Lung microvascular endothelial cell (primary cell): ENCODE measurements around the gene NUDT3. TPM values are rescaled to one million over a fixed set of nuclear protein-coding genes. Genes with fewer than 3 reads are reported as not detected.
"Not testable (repeated sequence)": the region's sequence is repeated elsewhere in the genome, so short reads cannot be mapped to it uniquely, and the experiment has no call there.

Experiments
- DNase-seq, 2 donors: peaks; one replicate each; pipeline versions ENCODE4 v3.0.0 to v3.0.0-alpha.2; 2010; ENCODE audit warnings: low read depth in 2 of 2
- total RNA-seq: library from RNA; depleted of rRNA; stranded (reverse); fragments of >200 nt; gene quantifications from 2 replicates; pipeline ENCODE4 v1.2.1, GENCODE V29; 2014

The NUDT3 gene
- total RNA-seq = 17.1 and 19.4 TPM in 2 replicates

DNA sequence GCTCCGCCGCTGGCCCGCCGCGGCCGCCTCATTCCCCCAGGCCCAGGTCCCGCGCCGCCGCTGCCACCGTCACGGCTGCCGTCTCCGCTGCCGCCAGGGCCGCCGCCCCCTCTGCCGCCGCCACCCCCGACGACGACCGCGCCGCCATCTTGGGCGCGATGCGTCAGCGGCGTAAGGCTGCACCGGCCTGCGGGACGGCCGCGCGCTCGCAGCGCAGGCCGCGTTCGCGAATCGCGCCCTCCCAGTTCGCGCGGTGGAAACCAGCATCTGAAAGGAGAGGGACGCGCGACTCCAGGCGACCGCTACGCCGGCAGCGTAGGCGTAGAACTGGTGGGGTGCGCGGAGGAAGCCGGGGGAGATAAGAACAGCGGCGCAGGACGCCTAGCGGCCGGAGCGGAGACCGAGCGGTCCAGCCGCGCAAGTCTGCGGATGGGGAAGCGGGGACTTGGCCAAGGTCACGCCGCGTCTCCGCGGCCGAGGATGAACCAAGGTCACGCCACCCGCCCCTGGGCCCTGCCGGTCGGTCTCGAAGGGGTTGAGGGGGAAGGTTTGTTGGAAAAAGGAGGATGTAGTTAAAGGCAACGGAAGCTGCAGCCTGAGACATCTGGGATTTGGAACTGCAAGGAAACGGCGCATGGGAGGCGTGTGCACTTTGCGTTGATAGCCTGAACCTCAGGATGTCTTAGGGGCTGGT is at the start of gene NUDT3:
NUDT3 (minus strand) TSS at position 173 of the 694 bp plus-strand sequence. CDS start 307 bp downstream, outside the sequence.
- DNase-seq = peak; percentile 95

GRCh38 chr6:34441526-34441925 is 49.1 kb upstream of the NUDT3 start:
- no peak for DNase-seq

DNA sequence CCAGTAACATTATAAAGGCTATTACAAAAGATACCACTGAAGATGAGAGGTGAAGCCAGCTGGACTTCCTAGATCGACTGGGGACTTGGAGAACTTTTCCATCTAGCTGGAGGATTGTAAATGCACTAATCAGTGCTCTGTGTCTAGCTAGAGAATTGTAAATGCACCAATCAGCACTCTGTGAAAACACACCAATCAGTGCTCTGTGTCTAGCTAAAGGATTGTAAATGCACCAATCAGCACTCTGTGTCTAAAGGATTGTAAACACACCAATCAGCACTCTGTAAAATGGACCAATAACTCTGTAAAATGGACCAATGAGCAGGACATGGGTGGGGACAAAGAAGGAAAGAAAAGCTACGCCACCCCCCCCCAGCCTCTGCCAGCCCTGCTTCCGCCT is 47.0 kb upstream of the NUDT3 start:
- DNase-seq = no peak

GRCh38 chr6:34438705-34439104 is 46.2 kb upstream of the NUDT3 start:
- DNase-seq = no peak

- DNase-seq = no peak
Measured at GRCh38 chr6:34437644-34437970, 45.1 kb upstream of the NUDT3 start.

GRCh38 chr6:34436803-34437643 is 44.6 kb upstream of the NUDT3 start:
- no peak for DNase-seq

DNA sequence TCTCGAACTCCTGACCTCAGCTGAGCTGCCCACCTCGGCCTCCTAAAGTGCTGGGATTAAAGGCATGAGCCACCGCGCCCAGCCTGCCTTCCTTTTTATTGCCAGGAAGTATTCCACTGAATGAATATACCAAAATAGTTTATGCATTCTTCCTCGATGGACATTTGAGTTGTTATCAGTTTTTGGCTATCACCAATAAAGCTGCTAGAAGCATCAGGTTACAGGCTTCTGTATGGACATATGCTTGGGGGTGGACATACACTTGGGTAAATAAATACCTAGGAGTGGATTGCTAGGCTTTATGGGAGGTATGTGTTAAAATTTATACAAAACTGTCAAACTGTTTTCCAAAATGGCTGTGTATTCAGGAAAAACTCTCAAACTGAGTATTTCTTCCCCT is 43.4 kb upstream of the NUDT3 start:
- DNase-seq = no peak

DNA sequence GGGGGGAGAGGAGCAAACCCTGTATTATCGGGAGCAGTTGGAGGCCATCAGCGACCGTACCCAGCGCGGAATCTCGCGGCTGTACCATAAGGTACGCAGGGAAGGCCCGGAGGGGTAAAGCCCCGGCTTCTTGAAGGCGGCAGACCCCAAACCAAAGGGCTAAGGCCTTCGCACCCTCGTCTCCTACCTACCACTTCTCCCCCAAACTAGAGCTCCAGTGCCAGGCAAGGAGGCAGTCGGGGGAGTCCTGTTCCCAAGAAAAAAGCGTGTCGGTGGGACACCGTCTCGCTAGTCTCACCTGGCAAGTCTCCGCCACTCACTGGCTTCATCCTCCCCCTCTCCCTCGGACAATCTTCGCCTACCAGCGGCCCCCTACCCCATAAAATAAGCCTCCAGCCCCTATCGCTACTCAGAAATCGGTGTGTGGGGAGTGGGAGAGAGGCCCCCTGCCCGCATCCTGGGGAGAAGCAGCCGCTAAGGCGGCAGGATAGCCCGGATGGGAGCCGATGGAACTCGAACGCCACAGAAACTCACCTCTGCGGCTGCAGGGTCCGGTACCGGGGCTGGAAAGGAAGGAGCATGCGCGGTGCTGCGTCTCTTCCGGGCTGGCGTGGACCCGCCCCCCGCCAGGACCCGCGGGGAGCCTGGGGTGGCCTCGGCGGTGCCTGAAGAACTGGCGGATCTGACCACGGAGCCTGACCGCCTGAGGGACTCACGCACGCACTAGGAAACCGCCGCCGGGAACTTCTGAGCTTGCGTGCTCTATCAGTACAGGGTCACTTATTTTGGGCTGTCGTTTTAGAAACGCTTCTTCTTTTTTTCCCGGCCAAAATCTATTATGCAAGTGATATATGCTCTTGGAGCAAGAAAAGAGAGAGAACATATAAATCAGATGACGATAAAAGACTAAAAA is 33.3 kb upstream of the NUDT3 start, which contains the start of gene RPS10:
RPS10 (minus strand) TSS at position 572 of the 913 bp plus-strand sequence. CDS start 848 bp downstream, outside the sequence.
- DNase-seq = peak; percentile 95 to 96

DNA sequence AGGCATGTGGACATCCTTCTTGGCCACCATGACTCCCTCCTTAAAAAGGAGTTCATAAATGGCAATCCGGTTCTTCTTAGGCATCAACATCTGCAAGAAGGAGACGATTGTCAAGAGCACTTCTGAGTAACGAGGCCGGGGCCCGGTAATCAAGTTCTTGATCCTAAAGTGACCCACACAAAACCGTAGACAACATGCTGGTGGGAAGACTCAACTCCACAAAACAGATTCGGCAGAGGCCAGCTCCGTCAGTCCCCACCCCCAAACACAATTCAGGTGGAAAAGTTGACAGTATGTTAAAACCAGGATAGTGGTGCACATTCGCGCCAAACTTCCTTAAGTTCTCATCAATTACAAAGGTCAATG is 32.6 kb upstream of the NUDT3 start:
- DNase-seq = peak; percentile 31 to 48

GRCh38 chr6:34424200-34425131 is 32.0 kb upstream of the NUDT3 start:
- no peak for DNase-seq

DNA sequence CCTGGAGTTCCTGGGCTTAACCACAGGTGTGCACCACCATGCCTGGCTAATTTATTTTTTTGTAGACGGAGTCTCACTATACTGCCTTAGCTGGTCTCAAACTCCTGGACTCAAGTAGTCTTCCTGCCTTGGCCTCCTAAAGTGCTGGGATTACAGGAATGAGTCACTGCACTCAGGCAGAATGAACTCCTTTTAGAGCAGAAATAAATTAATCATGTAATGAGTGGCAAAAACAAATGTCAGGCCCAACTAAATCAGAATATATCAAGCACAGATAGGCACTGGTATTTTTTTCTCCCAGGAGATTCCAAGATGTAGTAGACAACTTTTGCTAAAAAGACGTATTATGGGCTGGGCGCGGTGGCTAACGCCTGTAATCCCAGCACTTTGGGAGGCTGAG is 30.8 kb upstream of the NUDT3 start:
- peak in 1 of 2 donors; percentile 26 for DNase-seq

DNA sequence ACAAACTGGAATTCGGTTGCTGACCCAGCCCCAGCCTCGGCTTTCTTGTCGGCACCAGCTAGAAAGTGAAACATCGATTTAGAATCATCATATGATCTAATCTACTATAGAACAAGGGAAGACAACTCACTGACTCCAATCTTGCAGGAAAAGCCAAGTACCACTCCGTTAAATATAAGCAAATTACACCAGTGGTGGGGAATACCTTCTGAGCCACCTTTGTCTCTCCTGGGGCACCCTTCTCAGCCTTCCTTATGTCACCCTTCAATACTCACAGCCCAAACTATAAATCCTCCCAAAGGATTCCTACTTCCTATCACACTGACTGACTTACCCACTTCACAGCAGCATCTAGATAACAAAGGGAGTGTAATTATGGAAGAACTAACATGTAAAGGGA is 25.9 kb upstream of the NUDT3 start:
- DNase-seq = no peak

DNA sequence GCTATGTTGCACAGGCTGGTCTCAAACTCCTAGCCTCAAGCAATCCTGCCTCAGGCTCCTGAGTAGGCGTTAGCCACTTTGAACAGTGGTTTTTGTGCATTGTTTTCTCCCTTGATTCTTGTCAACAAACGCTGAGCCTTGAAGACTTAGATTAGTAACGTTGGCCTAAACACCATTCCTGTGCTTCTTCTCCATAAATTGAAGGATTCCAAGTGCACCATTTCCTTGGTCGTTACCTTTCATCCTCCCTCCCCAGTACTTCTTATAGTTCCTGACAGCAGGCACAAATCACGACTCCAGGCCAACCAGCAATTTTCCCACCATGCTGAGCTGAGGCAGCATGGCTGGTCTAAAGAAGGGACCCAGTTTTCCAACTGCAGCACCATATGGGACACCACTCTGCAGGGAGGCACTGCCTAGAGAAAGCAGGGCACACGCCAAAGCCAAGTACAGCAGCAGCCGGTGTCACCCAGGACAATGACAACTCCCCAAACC is 24.5 kb upstream of the NUDT3 start:
- DNase-seq = no peak

GRCh38 chr6:34414999-34415858 is 22.8 kb upstream of the NUDT3 start:
- peak; percentile 84 to 90 for DNase-seq

GRCh38 chr6:34412643-34413214 is 20.3 kb upstream of the NUDT3 start:
- no peak for DNase-seq

GRCh38 chr6:34412016-34412415 is 19.5 kb upstream of the NUDT3 start:
- no peak for DNase-seq

GRCh38 chr6:34407915-34408314 is 15.4 kb upstream of the NUDT3 start:
- DNase-seq = not testable (repeated sequence)

- no peak for DNase-seq
Measured at GRCh38 chr6:34396518-34396917, 4.0 kb upstream of the NUDT3 start.

DNA sequence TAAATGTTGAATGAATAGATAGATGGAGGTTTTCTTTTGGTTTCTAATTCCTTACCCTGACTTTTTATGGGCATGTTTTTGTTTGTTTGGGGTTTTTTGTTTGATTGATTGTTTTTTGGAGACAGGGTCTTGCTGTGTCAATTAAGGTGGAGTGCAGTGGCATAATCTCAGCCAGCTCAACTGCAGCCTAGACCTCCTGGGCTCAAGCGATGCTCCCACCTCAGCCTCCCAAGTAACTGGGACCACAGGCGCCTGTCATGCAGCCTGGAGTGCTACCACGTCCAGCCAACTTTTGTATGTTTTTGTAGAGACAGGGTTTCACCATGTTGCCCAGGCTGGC is 1.5 kb upstream of the NUDT3 start:
- DNase-seq = no peak
